Ovary (tissue), 9 donors: ENCODE measurements around the gene PHB1. TPM values are rescaled to one million over a fixed set of nuclear protein-coding genes. Genes with fewer than 3 reads are reported as not detected.

Experiments
- DNase-seq, 5 donors: peaks; one replicate each; pipeline ENCODE4 v3.0.0-alpha.2; 2019 to 2020
- H3K27ac ChIP-seq, 2 donors: fragments of 200-600 bp; one replicate each; pipeline versions ENCODE4 v1.5.1 to v1.8.0; 2019 to 2022
- H3K27me3 ChIP-seq: fragments of 200-600 bp; one replicate; pipeline ENCODE4 v1.8.0; 2022
- H3K36me3 ChIP-seq: fragments of 200-600 bp; sonication (generic); one replicate; pipeline ENCODE4 v1.5.1; 2019
- H3K4me1 ChIP-seq: one replicate; pipeline ENCODE4 v1.8.1; 2013; ENCODE audit warnings: mild to moderate bottlenecking, moderate library complexity; ENCODE audit not compliant: insufficient read depth
- H3K4me3 ChIP-seq: fragments of 200-600 bp; sonication (generic); one replicate; pipeline ENCODE4 v1.5.1; 2017
- H3K9me3 ChIP-seq, 2 donors: fragments of 200-600 bp in 1 of 2; sonication (generic) in 1 of 2; one replicate each; pipeline versions ENCODE4 v1.5.1 to v1.8.1; 2013 to 2019; ENCODE audit warnings: mild to moderate bottlenecking in 1 of 2, moderate library complexity in 1 of 2
- EP300 ChIP-seq: sonication (generic); formaldehyde crosslinking; IDR thresholded peaks from one replicate; pipeline ENCODE4 v1.6.1; 2017; ENCODE audit warnings: antibody characterized with exemption
- POLR2A ChIP-seq: fragments of 450-650 bp; IDR thresholded peaks from one replicate; pipeline ENCODE4 v1.6.1; 2017; ENCODE audit warnings: antibody characterized with exemption, mild to moderate bottlenecking, moderate library complexity
- WGBS, 3 donors: extraction: QIAGEN DNeasy Blood & Tissue Kit in 1 of 3; methylation state at CpG; one replicate each; pipeline versions ENCODE4 v1.1.5 to v1.1.7; 2013 to 2017; 5-methylcytosine and 5-hydroxymethylcytosine counted together
- intact Hi-C, 4 donors: fragments of 100-400 bp; cut with DNase I; formaldehyde crosslinking; loops; one replicate each; pipeline versions ENCODE4 v1.11.0 to v1.15.1; 2022 to 2023
- polyA plus RNA-seq, 2 donors: library from polyadenylated mRNA; stranded (reverse); fragments of 200-250 nt in 1 of 2; fragments of 350-450 nt in 1 of 2; fragmentation: Illumina TruSeq in 1 of 2; extraction: RNeasy Lipid Tissue Mini Kit (QIAGEN cat#74804) in 1 of 2; gene quantifications; one replicate each; pipeline ENCODE4 v1.2.3, GENCODE V29; 2013 to 2014
- total RNA-seq, 7 donors: library from RNA; depleted of rRNA in 2 of 7; stranded (reverse); fragments of >200 nt in 2 of 7; fragmentation: NEBNext Ultra II Directional in 3 of 7; extraction: Animal tissue kit (Norgen Biotek cat#: 25700) in 3 of 7; gene quantifications; one replicate each; pipeline versions ENCODE4 v1.1.0 to v1.2.4, GENCODE V29; 2016 to 2023
- TF ChIP-seq, protein P1 (sequence below), 3 donors: fragments of 450-650 bp in 2 of 3; fragments of 200-600 bp in 1 of 3; IDR thresholded peaks; one replicate each; pipeline versions ENCODE4 v1.5.1 to v1.8.0; 2016 to 2022; ENCODE audit warnings: antibody characterized with exemption in 3 of 3, mild to moderate bottlenecking in 1 of 3
- donor health status: DM: no; HTN: no; CAD: no; lungs with moderate emphysema.
- donor health status: DM: no; HTN: no; CAD: no.
- donor health status: Bipolar disorder and iron deficiency.
- donor health status: DM: yes; HTN: yes; CAD: no.
- donor health status: DM: no; HTN: no; CAD: no.
- donor health status: DM: yes; HTN: yes; CAD: no.

PHB1 gene
- total and polyA plus RNA-seq, 9 donors: 46.0 to 148 (median 106) TPM

DNA sequence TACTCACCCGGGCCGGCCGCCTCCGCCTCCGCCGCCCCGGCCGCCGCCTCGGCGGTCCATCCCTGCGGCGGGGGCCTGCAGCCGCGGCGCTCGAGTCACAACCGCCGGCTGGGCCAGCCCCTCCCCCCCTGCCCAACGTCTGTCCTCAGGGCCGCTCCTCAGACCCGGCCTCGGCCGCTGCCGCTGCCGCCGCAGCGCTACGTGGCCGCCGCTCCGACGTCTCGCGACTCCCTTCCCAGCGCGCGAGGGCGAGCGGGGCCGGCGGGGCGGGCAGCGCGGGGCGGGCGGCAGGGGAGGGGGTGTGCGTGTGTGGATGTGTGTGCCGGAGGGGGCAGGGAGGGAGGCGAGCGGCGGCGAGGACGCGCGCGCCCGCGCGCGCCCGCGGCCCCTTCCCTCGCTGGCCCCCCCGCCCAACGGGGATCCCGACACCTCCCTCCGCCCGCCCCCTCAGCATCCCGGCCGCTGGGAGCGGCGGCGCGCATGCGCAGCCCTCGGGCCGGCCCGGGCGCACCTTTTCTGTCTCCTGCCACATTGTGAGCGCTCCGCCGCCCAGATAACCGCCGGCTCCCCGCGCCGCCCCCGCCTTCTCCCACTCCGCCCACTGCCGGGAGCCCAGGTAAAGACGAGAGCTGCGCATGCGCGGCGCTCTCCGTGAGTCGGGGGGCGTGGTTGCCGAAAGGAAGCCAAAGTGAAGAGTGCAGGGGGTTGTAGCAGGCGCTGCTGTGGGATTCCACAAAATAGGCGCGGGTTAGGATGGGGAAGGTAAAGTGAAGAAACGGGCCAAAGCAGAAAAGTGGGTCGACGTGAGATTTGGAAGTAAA, 52.6 kb downstream of the PHB1 start, which contains the start of gene ZNF652:
TSS of gene ZNF652 (minus strand) at position 349 of the 821 bp plus-strand sequence. CDS start 44,525 bp downstream, outside the sequence.
- Histone ChIP-seq H3K27ac (peak within 1 kb of the TSS; percentile 96 to 97), H3K4me1 (peaks cover 6% of the 10 kb centered on the region), H3K4me3 (peak within 1 kb of the TSS; percentile 86), H3K9me3 (no peaks in the 10 kb centered on the region), H3K27me3 (no peaks in the 10 kb centered on the region), H3K36me3 (no peaks in the 10 kb centered on the region)
- peak; percentile 89 to 94 (median 92) for DNase-seq
- TF ChIP-seq EP300 (no peak), POLR2A (peak; percentile 44)
- TF ChIP-seq, protein P1, sequence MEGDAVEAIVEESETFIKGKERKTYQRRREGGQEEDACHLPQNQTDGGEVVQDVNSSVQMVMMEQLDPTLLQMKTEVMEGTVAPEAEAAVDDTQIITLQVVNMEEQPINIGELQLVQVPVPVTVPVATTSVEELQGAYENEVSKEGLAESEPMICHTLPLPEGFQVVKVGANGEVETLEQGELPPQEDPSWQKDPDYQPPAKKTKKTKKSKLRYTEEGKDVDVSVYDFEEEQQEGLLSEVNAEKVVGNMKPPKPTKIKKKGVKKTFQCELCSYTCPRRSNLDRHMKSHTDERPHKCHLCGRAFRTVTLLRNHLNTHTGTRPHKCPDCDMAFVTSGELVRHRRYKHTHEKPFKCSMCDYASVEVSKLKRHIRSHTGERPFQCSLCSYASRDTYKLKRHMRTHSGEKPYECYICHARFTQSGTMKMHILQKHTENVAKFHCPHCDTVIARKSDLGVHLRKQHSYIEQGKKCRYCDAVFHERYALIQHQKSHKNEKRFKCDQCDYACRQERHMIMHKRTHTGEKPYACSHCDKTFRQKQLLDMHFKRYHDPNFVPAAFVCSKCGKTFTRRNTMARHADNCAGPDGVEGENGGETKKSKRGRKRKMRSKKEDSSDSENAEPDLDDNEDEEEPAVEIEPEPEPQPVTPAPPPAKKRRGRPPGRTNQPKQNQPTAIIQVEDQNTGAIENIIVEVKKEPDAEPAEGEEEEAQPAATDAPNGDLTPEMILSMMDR (IDR thresholded peaks at IDR 0.05): no peak
- WGBS, 3 donors: 0 to 1% (median 0%) methylated on average over 42 to 105 of the region's 106 CpGs
- intact Hi-C loops: no loop called here

DNA sequence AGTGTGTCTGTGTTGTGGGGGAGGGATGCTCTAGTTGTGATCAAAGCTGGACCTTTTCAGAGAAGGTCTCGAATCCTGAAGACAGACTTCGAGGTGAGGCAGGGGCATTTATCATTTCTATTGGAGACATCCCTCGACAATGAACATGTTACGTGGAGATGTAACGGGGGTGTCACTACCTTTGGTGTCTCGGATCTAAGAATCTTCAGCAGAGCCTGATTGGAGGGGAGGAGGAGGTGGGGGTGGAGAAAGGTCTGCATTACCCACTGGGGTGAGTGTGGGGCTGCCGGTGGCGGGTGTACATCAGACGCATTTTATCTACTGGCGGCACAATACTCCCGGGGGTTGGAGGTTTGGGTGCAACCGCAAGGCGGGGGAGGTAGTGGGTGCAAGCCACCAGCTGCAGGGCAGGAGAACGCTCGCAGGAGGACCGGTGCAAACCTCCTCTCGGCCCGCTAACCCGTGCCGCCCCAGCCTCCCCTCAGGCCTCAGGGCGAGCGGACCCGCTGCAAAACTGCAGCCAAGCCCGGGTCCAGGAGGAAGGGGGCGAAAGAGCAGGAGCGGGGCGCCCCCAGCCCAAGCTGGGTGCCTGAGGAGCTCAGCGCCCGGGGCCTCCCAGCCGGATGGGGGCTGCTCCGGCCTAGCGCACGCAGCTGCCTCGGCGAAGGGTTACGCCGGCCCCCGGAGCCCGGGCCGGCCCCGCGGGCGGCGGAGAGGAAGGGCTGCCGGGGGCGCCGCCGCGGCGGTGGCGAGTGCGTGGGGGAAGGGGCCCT, 53.4 kb downstream of the PHB1 start:
- peak in 3 of 5 donors; percentile 20 to 57 (median 21) for DNase-seq
- intact Hi-C loops: no loop called here
- Histone ChIP-seq H3K36me3 (no peaks in the 10 kb centered on the region), H3K4me1 (peaks cover 6% of the 10 kb centered on the region), H3K9me3 (no peaks in the 10 kb centered on the region), H3K27me3 (no peaks in the 10 kb centered on the region), H3K4me3 (peak overlapping the region; percentile 86), H3K27ac (peak overlapping the region; percentile 96 to 97)
- no peak for TF ChIP-seq POLR2A
- TF ChIP-seq, protein P1 (IDR thresholded peaks at IDR 0.05): no peak
- no peak for TF ChIP-seq EP300
- 0% methylated on average over 34 to 52 of the region's 52 CpGs for WGBS, 3 donors

DNA sequence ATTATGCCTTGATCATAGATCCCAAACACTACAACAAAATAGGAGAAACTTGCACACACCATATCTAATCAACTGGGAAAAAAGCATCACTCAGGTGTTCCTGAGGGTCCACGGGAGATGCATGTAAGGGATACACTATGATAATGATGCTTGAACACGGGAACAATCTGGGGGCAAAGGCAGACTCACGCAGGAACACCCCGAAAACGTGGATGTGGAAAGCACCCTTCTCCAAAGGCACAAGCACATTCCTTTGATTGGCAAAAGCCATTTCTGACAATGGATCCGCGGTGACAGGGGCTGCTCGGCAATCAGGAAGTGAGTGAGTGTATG, 53.9 kb downstream of the PHB1 start:
- TF ChIP-seq POLR2A: no peak
- TF ChIP-seq EP300: no peak
- TF ChIP-seq, protein P1 (IDR thresholded peaks at IDR 0.05): no peak
- peak overlapping the region; percentile 86 for H3K4me3 ChIP-seq
- peak in 2 of 5 donors; percentile 19 to 31 for DNase-seq
- H3K27ac ChIP-seq: no peak overlapping the region
- peaks cover 6% of the 10 kb centered on the region for H3K4me1 ChIP-seq
- WGBS, 3 donors: 2 to 5% (median 3%) methylated on average over 8 of the region's 8 CpGs
- no peaks in the 10 kb centered on the region for H3K9me3 ChIP-seq
- H3K27me3 ChIP-seq: no peaks in the 10 kb centered on the region
- no peaks in the 10 kb centered on the region for H3K36me3 ChIP-seq
- intact Hi-C loops: no loop called here

DNA sequence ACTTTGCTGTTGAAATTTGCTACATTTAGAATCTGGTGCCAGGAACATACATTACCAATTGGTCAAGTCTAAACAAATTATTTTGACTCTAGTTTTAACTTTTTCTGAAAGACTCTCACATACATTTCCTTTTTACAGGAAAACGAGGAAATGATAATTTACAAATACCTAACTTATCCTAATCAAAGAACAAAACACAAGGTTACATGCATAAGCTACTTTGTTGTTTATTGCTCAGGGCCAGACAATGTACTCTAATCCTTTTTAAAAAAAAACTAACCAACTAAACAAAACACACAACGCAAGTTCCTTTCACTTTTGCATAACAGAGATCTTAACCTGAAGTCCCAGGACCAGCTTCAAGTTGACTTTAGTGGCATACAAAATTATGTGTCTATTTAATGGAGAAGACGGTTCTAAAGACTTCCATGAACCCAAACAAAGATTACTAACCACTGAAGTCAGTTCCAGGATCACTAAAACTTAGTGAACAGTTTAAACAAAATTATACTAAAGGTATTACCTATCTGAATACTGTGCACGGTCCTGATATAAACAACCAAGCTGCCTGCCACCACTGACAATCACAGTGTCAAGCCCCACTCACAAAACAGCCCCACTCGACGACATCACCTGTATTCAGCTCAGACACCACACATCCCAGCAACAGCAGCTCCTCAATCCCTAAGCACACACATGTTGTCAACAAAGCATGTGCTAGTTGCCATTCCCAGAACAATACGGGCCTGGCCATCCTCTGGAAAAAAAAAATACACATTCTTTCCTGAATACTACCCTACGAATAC, 54.5 kb downstream of the PHB1 start:
- H3K27ac ChIP-seq: no peak overlapping the region
- no peak for DNase-seq
- WGBS, 3 donors: 5 to 17% (median 11%) methylated on average over 8 of the region's 8 CpGs

More for the DNA sequence above, 54.5 kb downstream of the PHB1 start:
- Histone ChIP-seq H3K4me3 (peak overlapping the region; percentile 86), H3K36me3 (no peaks in the 10 kb centered on the region), H3K27me3 (no peaks in the 10 kb centered on the region), H3K9me3 (no peaks in the 10 kb centered on the region), H3K4me1 (peaks cover 6% of the 10 kb centered on the region)
- intact Hi-C loops: no loop called here
- TF ChIP-seq EP300: no peak
- TF ChIP-seq POLR2A: no peak
- TF ChIP-seq, protein P1 (IDR thresholded peaks at IDR 0.05): no peak
